ENCODE results near the gene TNS1. TPM values are rescaled to one million over a fixed set of nuclear protein-coding genes. Genes with fewer than 3 reads are reported as not detected.
A peak's percentile ranks its signal among the peaks of the same experiment; 100 is the strongest.

The TNS1 gene
- total RNA-seq, 1 experiment from 2014 or later, result 3.4 TPM

DNA sequence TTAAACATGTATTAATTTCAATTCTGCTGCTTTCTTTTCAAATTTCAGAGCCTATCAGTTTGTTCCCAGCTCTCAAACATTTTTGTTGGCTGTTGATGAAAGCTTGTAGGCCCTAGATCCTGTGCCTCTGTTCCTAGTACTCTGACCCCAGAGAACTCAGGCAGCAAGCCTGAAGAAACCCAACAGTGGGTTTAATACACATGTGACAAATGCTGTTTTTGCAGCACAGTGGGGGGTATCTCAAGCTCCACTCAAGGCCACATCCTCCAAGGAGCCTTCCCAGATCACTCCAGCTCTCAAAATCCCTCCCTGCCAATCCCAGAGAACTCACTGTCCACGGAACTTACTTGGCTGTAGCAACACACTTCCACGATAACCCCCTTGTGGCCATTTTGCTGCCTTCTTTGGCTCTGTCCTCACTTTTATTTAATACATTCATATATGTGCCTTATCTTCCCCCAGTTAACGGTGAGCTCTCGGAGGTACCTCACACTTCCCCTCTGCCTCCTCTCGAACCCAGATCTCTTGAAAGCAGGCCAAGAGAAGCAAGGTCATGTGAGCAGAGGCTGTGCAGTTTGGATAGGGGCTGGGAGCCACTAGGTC, 122.4 kb downstream of the TNS1 start:
- Histone ChIP-seq H3K4me1 (ENCODE audit: insufficient read depth, low read length) (no peaks in the 10 kb centered on the region), H2BK5ac (ENCODE audit: insufficient read length, low read length) (peak overlapping the region; percentile 51), H3K9ac (ENCODE audit: extremely low read depth, insufficient read length, low read length) (no peak overlapping the region), H2BK12ac (ENCODE audit: insufficient read length, low read depth, low read length) (no peak overlapping the region), H3K9me3 (ENCODE audit: control insufficient read depth, low read depth, low read length) (no peaks in the 10 kb centered on the region), H3K4me2 (ENCODE audit: insufficient read depth, insufficient read length, low read length) (no peak overlapping the region), H3K23me2 (ENCODE audit: insufficient read length, low read depth, low read length, poor library complexity, severe bottlenecking) (no peaks in the 10 kb centered on the region), H3T11ph (ENCODE audit: low read length) (no peak overlapping the region), H3K14ac (ENCODE audit: insufficient read depth, low read length) (no peak overlapping the region), H3K56ac (ENCODE audit: insufficient read length, low read depth, low read length) (no peak overlapping the region), H4K91ac (ENCODE audit: insufficient read length, low read depth, low read length) (no peak overlapping the region), H3K79me1 (ENCODE audit: insufficient read depth, low read depth, low read length, poor library complexity, severe bottlenecking) (no peaks in the 10 kb centered on the region), H2AFZ (ENCODE audit: low read length) (no peak overlapping the region), H4K8ac (replicated peaks; ENCODE audit: insufficient read length, low read depth, low read length) (no peak overlapping the region), H2AK5ac (ENCODE audit: insufficient read length, low read length) (no peak overlapping the region), H3K27me3 (ENCODE audit: insufficient read depth, low read length) (no peaks in the 10 kb centered on the region), H3K4ac (ENCODE audit: low read depth, low read length) (no peak overlapping the region), H3K23ac (ENCODE audit: insufficient read length, low read depth, low read length) (no peak overlapping the region), H3K27ac (ENCODE audit: insufficient read length, low read depth, low read length) (no peak overlapping the region), H4K20me1 (ENCODE audit: control insufficient read depth, insufficient read depth, insufficient read length) (no peaks in the 10 kb centered on the region), H2BK15ac (ENCODE audit: low read depth, low read length) (no peak overlapping the region), H4K5ac (ENCODE audit: insufficient read length, low read depth, low read length) (no peak overlapping the region), H2BK120ac (ENCODE audit: low read depth, low read length, poor library complexity, severe bottlenecking) (no peak overlapping the region), H2BK20ac (ENCODE audit: low read depth, low read length, poor library complexity, severe bottlenecking) (no peak overlapping the region), H3K18ac (ENCODE audit: insufficient read length, low read depth, low read length) (no peak overlapping the region), H3K79me2 (ENCODE audit: insufficient read depth, low read length) (no peaks in the 10 kb centered on the region)
- DNase-seq, result no peak
- no peaks in the 10 kb centered on the region for H3K9me3 Mint-ChIP-seq
- no peaks in the 10 kb centered on the region for H3K36me3 Mint-ChIP-seq (ENCODE audit: insufficient read depth in 1 of 3, low read depth in 3 of 3)
- H3K27me3 Mint-ChIP-seq (ENCODE audit: low read depth), result no peaks in the 10 kb centered on the region; the same call in none of the 2 replicates
- no CpG with 5 or more reads among the region's 5 CpGs for WGBS (ENCODE audit: extremely low coverage, insufficient read length, low lambda C conversion rate)
- H3K27ac Mint-ChIP-seq, result peak overlapping the region in 1 of 3 experiments; percentile 4; a peak in 1 of 7 replicates
- peaks cover 11 to 21% of the 10 kb centered on the region in 2 experiments for H3K4me1 Mint-ChIP-seq
- TF ChIP-seq, protein P1, sequence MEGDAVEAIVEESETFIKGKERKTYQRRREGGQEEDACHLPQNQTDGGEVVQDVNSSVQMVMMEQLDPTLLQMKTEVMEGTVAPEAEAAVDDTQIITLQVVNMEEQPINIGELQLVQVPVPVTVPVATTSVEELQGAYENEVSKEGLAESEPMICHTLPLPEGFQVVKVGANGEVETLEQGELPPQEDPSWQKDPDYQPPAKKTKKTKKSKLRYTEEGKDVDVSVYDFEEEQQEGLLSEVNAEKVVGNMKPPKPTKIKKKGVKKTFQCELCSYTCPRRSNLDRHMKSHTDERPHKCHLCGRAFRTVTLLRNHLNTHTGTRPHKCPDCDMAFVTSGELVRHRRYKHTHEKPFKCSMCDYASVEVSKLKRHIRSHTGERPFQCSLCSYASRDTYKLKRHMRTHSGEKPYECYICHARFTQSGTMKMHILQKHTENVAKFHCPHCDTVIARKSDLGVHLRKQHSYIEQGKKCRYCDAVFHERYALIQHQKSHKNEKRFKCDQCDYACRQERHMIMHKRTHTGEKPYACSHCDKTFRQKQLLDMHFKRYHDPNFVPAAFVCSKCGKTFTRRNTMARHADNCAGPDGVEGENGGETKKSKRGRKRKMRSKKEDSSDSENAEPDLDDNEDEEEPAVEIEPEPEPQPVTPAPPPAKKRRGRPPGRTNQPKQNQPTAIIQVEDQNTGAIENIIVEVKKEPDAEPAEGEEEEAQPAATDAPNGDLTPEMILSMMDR (conservative IDR thresholded peaks at IDR 0.05), result no peak; the same call in 1 of the 3 replicates
- H3K4me3 Mint-ChIP-seq, result no peak overlapping the region
